ENCODE data around the gene MYT1. TPM values are rescaled to one million over a fixed set of nuclear protein-coding genes. Genes with fewer than 3 reads are reported as not detected.

Gene MYT1
- total RNA-seq, 1 donor from 2014 or later, result 0.20 TPM

GRCh38 chr20:64140061-64140931 lies 24.0 kb upstream of the MYT1 start:
- DNase-seq, result no peak

- DNase-seq, result no peak
Measured at GRCh38 chr20:64140956-64141355, 23.3 kb upstream of the MYT1 start.

DNA sequence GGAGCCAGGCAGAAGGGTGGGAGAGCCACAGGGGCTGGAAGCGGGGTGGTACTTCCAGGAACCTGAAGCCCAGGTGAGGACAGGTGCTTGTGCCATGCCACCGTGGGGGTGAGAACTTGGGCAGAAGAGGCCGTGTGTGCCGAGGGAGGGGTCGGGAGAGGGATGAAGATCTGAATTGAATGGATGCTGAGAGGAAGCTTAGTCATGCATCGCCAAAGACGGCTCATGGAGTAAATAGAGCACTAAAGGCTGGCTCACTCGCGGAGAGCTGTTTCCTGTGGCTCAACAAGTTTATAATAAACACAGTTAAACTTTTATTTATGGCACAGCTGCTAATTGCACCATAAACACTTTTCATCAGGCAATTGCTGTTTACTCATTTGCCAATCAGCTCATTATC lies 21.7 kb upstream of the MYT1 start:
- no peak for DNase-seq

- DNase-seq, result no peak
Measured at GRCh38 chr20:64143018-64143801, 21.0 kb upstream of the MYT1 start.

- DNase-seq, result no peak
Measured at GRCh38 chr20:64144144-64144912, 19.9 kb upstream of the MYT1 start.

- DNase-seq, result no peak
Measured at GRCh38 chr20:64145458-64146300, 18.6 kb upstream of the MYT1 start.

DNA sequence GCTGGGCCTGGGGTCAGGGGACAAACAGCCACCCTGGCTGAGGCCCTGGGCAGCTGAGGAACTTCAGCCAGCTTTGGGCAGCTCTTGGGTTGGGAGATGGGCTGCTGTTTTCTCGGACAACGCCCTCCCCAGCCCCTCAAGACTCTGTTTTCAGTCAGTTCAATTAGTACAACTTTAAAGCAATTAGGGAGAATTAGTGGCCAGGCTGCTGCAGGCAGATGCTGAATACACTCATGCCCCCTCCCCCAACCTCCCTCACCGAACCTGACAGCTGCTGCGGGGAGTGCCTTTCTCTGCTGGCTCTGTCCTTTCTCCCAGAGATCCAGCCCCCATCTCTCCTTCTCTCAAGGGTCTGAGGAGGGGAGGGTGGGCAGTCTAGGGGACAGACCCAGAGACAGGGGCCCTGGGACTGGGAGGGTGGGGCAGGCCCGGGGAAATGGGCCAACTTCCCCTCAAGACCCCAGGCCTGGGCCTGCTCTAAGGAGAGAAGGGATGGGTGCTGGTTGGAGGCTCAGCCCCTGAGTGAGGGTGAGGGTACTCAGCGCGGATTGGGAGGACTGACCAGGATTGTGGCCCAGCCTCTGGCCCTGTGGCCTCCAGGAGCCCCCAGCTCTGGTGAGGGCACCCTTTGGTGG lies 17.8 kb upstream of the MYT1 start:
- no peak for DNase-seq

- no peak for DNase-seq
Measured at GRCh38 chr20:64146936-64147477, 17.2 kb upstream of the MYT1 start.

GRCh38 chr20:64148581-64148980 lies 15.7 kb upstream of the MYT1 start:
- DNase-seq, result no peak

- DNase-seq, result no peak
Measured at GRCh38 chr20:64149141-64149540, 15.1 kb upstream of the MYT1 start.

DNA sequence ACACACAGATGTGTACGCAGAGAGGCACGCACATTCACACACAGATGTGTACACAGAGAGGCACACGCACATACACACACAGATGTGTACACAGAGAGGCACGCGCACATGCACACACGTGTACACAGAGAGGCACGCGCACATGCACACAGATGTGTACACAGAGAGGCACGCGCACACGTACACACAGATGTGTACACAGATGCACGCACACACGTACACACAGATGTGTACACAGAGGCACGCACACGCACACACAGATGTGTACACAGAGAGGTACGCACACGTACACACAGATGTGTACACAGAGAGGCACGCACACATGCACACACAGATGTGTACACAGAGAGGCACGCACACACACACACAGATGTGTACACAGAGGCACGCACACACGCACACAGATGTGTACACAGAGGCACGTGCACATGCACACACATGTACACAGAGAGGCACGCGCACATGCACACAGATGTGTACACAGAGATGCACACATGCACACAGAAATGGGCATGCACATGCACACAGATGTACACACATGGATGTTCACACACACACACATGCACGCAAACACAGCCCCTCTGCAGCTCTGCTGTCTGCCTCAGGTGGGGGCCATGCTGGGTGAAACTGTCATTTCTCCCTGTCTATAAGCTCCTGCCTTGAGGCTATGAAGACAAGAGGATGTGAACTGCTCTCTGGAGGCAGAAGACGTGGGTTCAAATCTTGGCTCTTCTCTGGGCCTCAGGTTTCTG lies 14.3 kb upstream of the MYT1 start:
- DNase-seq, result no peak

- no peak for DNase-seq
Measured at GRCh38 chr20:64150756-64151632, 13.3 kb upstream of the MYT1 start.

GRCh38 chr20:64151633-64152530 lies 12.4 kb upstream of the MYT1 start:
- no peak for DNase-seq

DNA sequence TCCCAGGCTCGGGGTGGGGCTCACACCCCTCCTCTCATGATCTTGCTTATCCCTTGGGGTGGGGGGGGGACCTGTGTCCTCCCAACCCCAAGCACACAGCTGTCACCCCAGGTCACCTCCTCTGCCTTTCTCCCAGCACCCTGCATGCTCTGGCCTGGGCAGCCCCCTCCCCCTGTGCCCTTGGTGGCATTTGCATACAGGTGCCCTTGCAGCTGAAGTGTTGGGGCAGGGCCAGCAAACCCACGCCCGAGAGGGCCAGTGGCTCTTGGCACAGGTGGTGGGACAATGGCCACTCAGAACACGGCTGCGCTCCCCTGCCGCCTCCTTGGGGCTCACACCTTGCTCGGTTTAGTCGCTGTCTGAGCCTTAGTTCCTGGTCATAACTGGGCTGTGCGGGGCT lies 11.3 kb upstream of the MYT1 start:
- no peak for DNase-seq

- no peak for DNase-seq
Measured at GRCh38 chr20:64153410-64153809, 10.8 kb upstream of the MYT1 start.

DNA sequence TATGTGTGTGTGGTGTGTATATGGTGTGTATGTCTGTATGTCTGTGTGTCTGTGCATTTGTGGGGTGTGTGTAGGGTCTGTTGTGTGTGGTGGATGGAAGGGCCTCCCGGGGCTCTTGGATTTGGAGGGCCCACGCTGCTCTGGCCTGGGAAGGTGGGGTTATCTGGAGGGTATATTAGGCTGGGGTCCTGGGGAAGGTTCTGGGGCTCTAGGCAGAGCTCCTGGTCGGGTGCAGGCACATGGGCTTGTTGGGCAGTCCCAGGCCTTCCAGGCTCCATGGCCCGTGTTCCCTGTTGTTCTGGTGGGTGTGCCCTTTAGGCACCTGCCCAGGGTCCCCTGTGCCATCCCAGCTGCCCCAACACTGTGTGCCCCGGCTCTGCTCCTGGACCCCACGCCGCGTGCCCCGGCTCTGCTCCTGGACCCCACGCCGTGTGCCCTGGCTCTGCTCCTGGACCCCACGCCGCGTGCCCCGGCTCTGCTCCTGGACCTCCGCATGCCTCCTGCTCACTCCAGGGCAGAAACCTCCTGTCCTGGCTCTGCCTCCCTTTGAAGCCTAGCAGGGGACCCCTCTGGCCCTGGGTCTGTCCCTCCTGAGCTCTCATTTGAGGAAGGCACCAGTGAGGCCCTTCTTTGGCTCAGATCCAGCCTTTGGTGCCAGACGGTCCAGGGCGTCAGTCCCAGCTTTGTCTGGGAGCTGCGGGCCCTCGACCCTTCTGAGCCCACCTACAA lies 10.2 kb upstream of the MYT1 start:
- DNase-seq, result no peak

DNA sequence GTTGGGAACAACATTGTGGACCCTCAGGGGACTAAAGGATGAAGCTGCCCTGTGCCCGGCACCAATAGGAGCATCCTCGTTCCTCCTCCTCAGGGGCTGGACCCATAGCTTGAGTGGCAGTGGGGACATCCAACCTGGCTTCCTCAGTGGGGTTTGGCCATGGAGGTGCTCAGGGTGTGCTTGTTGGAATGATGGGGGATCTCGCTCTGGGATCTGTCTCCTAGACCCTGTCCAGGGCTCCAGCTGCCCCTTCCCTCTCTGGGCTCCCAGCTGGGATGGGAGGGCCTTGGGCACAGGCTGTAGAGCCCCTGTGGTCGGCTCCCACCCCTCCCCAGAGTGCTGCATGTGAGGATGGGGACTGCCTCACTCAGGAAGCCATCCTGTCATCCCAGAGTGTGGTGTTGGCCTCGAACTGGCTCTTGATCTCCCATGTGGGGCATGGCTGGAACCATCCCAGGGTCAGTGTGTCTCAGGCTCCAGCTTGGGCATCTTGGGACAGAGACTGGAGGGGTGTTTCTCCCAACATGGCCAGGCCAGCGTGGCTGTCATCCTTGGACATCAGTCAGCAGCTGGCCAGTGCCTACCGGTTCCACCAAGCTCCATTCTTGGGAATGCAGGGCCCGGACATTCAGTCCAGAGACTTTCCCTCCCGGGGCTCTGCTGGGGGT lies 9.5 kb upstream of the MYT1 start:
- no peak for DNase-seq

All from skin of body (tissue), 2 donors.